Mucosa of descending colon (tissue), 3 donors: ENCODE data around the gene CREB1. TPM values are rescaled to one million over a fixed set of nuclear protein-coding genes. Genes with fewer than 3 reads are reported as not detected.
A peak's percentile ranks its signal among the peaks of the same experiment; 100 is the strongest.

Experiments used
- ATAC-seq: fragments of 200-7000 bp; cut with Tn5 transposase; one replicate; pipeline ENCODE4 v1.9.1; 2020; ENCODE audit warnings: mild to moderate bottlenecking, moderate library complexity
- DNase-seq, 3 donors: peaks; one replicate each; pipeline ENCODE4 v3.0.0-alpha.2; 2020
- H3K36me3 ChIP-seq: fragments of 200-600 bp; one replicate; pipeline ENCODE4 v1.8.0; 2021; ENCODE audit warnings: low read depth, mild to moderate bottlenecking
- H3K4me1 ChIP-seq: fragments of 200-600 bp; one replicate; pipeline ENCODE4 v1.8.0; 2021; ENCODE audit warnings: low read depth, mild to moderate bottlenecking
- H3K4me3 ChIP-seq: fragments of 200-600 bp; one replicate; pipeline ENCODE4 v1.8.0; 2021; ENCODE audit warnings: mild to moderate bottlenecking
- H3K9me3 ChIP-seq: fragments of 200-600 bp; one replicate; pipeline ENCODE4 v1.8.0; 2021; ENCODE audit warnings: mild to moderate bottlenecking
- intact Hi-C, 2 donors: fragments of 100-400 bp; cut with DNase I in 1 of 2; cut with micrococcal nuclease in 1 of 2; formaldehyde crosslinking; loops; one replicate each; pipeline versions ENCODE4 v1.11.0 to v1.11.1; 2022; cut with DNase I, micrococcal nuclease
- total RNA-seq, 3 donors: library from RNA; stranded (reverse); fragmentation: NEBNext Ultra II Directional in 2 of 3; extraction: Animal tissue kit (Norgen Biotek cat#: 25700) in 2 of 3; gene quantifications; one replicate each; pipeline versions ENCODE4 v1.2.1 to v1.2.4, GENCODE V29; 2021 to 2023
- TF ChIP-seq, protein P1 (sequence below): fragments of 200-600 bp; IDR thresholded peaks from one replicate; pipeline ENCODE4 v1.8.0; 2022; ENCODE audit warnings: antibody characterized with exemption, mild to moderate bottlenecking
- donor health status: DM: no; HTN: no; CAD: no; lungs with moderate emphysema.
- donor health status: DM: no; HTN: no; CAD: no.
- donor health status: DM: no; HTN: yes; CAD: no.

The CREB1 gene
- total RNA-seq, 3 donors from 2014 or later: 51.1 to 65.0 (median 53.3) TPM

DNA sequence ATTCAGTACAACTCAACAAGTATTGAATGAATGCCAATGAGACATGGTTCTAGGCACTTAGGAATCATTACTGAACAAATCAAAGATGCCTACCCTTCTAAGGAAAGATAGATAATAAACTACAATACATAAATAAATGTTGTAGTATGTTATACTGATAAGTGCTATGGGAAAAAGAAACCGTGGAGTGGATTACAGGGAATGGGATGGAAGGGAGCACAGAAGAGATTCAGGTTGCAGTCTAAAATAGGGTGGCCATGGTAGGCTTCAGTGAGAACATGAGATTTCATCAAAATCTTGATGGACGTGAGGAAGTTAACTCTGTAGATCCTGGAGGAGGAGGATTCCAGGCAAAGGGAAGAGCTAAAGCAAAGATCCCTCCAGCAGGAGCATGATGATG is 17.9 kb upstream of the CREB1 start:
- DNase-seq: no peak
- TF ChIP-seq, protein P1, sequence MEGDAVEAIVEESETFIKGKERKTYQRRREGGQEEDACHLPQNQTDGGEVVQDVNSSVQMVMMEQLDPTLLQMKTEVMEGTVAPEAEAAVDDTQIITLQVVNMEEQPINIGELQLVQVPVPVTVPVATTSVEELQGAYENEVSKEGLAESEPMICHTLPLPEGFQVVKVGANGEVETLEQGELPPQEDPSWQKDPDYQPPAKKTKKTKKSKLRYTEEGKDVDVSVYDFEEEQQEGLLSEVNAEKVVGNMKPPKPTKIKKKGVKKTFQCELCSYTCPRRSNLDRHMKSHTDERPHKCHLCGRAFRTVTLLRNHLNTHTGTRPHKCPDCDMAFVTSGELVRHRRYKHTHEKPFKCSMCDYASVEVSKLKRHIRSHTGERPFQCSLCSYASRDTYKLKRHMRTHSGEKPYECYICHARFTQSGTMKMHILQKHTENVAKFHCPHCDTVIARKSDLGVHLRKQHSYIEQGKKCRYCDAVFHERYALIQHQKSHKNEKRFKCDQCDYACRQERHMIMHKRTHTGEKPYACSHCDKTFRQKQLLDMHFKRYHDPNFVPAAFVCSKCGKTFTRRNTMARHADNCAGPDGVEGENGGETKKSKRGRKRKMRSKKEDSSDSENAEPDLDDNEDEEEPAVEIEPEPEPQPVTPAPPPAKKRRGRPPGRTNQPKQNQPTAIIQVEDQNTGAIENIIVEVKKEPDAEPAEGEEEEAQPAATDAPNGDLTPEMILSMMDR: no peak
- intact Hi-C loops: no loop called here

DNA sequence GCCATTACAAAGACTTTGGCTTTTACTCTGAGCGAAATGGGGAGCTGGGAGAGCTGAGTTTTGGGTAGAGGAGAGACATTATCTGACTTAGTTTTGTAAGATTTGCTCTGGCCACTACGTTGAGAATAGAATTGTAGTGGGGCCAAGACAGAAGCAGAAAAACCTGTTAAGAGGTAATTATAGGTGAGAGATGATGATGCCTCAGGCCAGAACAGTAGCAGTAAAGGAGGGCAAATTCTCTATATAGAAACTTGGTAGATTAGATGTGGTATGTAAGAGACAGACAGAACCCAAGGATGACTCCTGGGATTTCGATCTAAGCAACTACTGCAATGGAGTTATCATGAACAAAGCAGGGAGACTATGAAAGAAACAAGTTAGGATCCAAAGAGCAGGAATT is 17.4 kb upstream of the CREB1 start:
- ATAC-seq (no peak), DNase-seq (no peak)
- intact Hi-C loops: no loop called here
- Histone ChIP-seq H3K9me3 (no peaks in the 10 kb centered on the region), H3K4me1 (no peaks in the 10 kb centered on the region), H3K4me3 (no peak overlapping the region), H3K36me3 (no peaks in the 10 kb centered on the region)
- TF ChIP-seq, protein P1: no peak

More for the DNA sequence above, 17.9 kb upstream of the CREB1 start:
- Histone ChIP-seq H3K4me3 (no peak overlapping the region), H3K36me3 (no peaks in the 10 kb centered on the region), H3K4me1 (no peaks in the 10 kb centered on the region), H3K9me3 (no peaks in the 10 kb centered on the region)
- ATAC-seq: no peak

DNA sequence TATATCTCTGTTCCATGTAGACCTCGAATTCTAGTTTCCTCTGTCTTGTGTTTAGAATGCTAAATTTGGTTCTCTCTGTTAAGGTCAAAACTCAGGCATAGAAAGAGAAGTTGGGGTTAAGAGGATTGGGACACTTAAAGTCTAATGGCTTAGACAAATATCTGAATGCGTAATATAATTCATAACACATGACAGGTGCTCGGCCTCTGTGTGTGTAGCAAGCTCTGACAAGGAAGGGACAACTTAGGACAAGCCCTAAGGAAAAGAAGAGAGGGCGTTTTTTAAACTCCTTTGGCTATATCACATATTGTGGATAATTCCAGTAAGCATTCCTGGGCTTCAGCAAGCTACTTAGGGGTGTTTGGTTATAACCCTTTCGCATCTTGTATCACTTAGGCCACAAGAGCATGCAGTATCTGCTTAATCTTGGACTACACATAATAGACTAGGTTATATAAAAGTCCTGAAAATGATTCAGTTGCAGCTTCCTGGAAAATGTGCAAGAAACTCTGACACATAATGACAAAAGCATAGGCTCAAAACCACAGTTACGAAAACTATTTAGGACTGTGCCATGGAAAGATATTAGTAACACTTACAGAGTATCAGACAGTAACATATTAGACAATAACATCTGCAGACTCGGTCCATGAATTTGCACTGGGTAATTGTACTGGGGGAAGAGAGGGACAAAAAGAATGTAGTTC is 16.1 kb upstream of the CREB1 start:
- DNase-seq (no peak), ATAC-seq (peak; percentile 20)
- TF ChIP-seq, protein P1: no peak

DNA sequence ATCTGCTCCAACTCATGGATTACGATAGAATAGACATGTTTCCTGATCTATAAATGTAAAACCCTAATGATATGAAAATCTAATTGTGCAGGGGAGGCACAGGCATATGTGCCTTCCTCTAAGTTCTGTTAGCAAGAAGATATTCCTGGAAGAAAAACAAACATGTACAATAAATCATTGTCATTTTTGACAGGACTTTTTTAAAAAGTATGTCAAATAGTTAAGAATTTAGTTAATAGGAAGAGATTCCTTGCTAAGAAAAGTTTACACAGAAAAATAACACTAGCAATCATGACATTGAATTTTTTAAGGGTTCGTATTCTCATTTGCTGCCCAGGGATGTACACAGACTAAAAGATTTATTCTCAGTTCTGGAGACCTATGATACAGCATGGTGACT is 15.3 kb upstream of the CREB1 start:
- Histone ChIP-seq H3K4me3 (no peak overlapping the region), H3K4me1 (no peaks in the 10 kb centered on the region), H3K36me3 (no peaks in the 10 kb centered on the region), H3K9me3 (no peaks in the 10 kb centered on the region)
- DNase-seq (no peak), ATAC-seq (no peak)
- intact Hi-C loops: no loop called here
- TF ChIP-seq, protein P1: no peak

More for the DNA sequence above, 16.1 kb upstream of the CREB1 start:
- Histone ChIP-seq H3K4me3 (no peak overlapping the region), H3K9me3 (no peaks in the 10 kb centered on the region), H3K4me1 (no peaks in the 10 kb centered on the region), H3K36me3 (no peaks in the 10 kb centered on the region)
- intact Hi-C loops: no loop called here

GRCh38 chr2:207515671-207516070 is 14.1 kb upstream of the CREB1 start:
- intact Hi-C loops: no loop called here
- ATAC-seq (no peak), DNase-seq (no peak)
- Histone ChIP-seq H3K4me1 (no peaks in the 10 kb centered on the region), H3K9me3 (no peaks in the 10 kb centered on the region), H3K4me3 (no peak overlapping the region), H3K36me3 (no peaks in the 10 kb centered on the region)
- TF ChIP-seq, protein P1: no peak
